ENCODE results near the gene TYW5. TPM values are rescaled to one million over a fixed set of nuclear protein-coding genes. Genes with fewer than 3 reads are reported as not detected.

Gene TYW5
- total and polyA plus RNA-seq, 2 of the 13 experiments (the other 11 are each of a cell fraction or from before 2014, with no cell fraction given): 8.3 to 14.6 TPM

DNA sequence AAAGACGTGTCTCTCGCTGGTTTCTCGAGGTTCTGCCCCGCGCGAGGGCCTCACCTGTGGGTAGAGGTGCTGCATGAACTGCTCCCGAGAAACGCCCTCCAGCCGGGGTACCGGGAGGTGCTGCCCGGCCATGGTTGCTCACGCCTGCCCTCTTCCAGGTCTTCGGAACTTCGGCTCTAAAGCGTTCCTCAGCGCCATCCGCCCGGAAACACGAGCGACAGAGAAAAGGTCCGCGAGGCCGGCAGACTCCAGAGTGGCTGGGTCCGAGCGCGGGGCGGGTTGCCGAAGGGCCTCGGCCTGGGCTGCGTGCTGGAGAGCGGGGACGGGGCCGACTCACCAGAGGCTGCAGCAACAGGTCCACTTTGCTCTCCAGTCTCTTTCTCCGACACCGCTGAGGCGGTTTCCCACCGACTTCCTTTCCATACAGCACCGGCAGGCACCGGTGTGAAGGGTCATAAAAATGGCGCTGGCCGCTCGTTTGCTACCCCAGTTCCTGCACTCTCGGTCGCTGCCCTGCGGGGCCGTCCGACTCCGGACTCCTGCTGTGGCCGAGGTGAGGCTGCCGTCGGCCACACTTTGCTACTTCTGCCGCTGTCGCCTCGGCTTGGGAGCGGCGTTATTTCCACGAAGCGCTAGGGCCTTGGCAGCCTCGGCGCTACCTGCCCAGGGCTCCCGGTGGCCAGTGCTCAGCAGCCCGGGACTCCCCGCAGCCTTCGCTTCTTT, at the start of gene TYW5, which contains the start of gene MAIP1 (continued):
- peak; percentile 83; the same call in 1 of the 2 replicates for TF ChIP-seq KDM4B (CRISPR knock-in tag; IDR thresholded peaks at IDR 0.05)
- TF ChIP-seq NR2F2 (IDR thresholded peaks at IDR 0.05; ENCODE audit: borderline replicate concordance, low read depth): peak; percentile 70; the same call in 1 of the 2 replicates
- peak; percentile 99 for TF ChIP-seq ZNF598 (CRISPR knock-in tag; IDR thresholded peaks at IDR 0.05; ENCODE audit: borderline replicate concordance)
- TF ChIP-seq, protein P1, sequence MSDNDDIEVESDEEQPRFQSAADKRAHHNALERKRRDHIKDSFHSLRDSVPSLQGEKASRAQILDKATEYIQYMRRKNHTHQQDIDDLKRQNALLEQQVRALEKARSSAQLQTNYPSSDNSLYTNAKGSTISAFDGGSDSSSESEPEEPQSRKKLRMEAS (IDR thresholded peaks at IDR 0.05): peak; percentile 81
- TF ChIP-seq SRSF4 (IDR thresholded peaks at IDR 0.05; ENCODE audit: low read depth, low read length, poor library complexity, severe bottlenecking): no peak
- no peak; the same call in 1 of the 2 replicates for TF ChIP-seq JDP2 (CRISPR knock-in tag; IDR thresholded peaks at IDR 0.05; ENCODE audit: borderline replicate concordance)
- 0 out of 4 replicates have a peak, but pooled peaks of 1 of the 2 experiments have one; percentile 11 for TF ChIP-seq EP300 (IDR thresholded peaks at IDR 0.05; ENCODE audit: low read depth in 2 of 2, low read length in 2 of 2)
- TF ChIP-seq EP300 (CRISPR knock-in tag; IDR thresholded peaks at IDR 0.05; ENCODE audit: borderline replicate concordance): peak; percentile 17; the same call in 1 of the 2 replicates
- peak; percentile 81 for TF ChIP-seq ZMYM3 (CRISPR knock-in tag; IDR thresholded peaks at IDR 0.05)
- peak; percentile 97 for TF ChIP-seq ZNF615 (CRISPR knock-in tag; IDR thresholded peaks at IDR 0.05; ENCODE audit: borderline replicate concordance)
- TF ChIP-seq, protein P2, sequence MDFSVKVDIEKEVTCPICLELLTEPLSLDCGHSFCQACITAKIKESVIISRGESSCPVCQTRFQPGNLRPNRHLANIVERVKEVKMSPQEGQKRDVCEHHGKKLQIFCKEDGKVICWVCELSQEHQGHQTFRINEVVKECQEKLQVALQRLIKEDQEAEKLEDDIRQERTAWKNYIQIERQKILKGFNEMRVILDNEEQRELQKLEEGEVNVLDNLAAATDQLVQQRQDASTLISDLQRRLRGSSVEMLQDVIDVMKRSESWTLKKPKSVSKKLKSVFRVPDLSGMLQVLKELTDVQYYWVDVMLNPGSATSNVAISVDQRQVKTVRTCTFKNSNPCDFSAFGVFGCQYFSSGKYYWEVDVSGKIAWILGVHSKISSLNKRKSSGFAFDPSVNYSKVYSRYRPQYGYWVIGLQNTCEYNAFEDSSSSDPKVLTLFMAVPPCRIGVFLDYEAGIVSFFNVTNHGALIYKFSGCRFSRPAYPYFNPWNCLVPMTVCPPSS (IDR thresholded peaks at IDR 0.05): no peak
- no peak for TF ChIP-seq CHD2 (IDR thresholded peaks at IDR 0.05; ENCODE audit: low read depth, low read length)
- no peak for TF ChIP-seq NR1H2 (CRISPR knock-in tag; IDR thresholded peaks at IDR 0.05; ENCODE audit: borderline replicate concordance, low read depth)
- 0 out of 2 replicates have a peak, but pooled peaks have one; percentile 35 for TF ChIP-seq CHCHD3 (CRISPR knock-in tag; IDR thresholded peaks at IDR 0.05)
- peak; percentile 94 for TF ChIP-seq DMAP1 (CRISPR knock-in tag; IDR thresholded peaks at IDR 0.05)
- TF ChIP-seq, protein P3, sequence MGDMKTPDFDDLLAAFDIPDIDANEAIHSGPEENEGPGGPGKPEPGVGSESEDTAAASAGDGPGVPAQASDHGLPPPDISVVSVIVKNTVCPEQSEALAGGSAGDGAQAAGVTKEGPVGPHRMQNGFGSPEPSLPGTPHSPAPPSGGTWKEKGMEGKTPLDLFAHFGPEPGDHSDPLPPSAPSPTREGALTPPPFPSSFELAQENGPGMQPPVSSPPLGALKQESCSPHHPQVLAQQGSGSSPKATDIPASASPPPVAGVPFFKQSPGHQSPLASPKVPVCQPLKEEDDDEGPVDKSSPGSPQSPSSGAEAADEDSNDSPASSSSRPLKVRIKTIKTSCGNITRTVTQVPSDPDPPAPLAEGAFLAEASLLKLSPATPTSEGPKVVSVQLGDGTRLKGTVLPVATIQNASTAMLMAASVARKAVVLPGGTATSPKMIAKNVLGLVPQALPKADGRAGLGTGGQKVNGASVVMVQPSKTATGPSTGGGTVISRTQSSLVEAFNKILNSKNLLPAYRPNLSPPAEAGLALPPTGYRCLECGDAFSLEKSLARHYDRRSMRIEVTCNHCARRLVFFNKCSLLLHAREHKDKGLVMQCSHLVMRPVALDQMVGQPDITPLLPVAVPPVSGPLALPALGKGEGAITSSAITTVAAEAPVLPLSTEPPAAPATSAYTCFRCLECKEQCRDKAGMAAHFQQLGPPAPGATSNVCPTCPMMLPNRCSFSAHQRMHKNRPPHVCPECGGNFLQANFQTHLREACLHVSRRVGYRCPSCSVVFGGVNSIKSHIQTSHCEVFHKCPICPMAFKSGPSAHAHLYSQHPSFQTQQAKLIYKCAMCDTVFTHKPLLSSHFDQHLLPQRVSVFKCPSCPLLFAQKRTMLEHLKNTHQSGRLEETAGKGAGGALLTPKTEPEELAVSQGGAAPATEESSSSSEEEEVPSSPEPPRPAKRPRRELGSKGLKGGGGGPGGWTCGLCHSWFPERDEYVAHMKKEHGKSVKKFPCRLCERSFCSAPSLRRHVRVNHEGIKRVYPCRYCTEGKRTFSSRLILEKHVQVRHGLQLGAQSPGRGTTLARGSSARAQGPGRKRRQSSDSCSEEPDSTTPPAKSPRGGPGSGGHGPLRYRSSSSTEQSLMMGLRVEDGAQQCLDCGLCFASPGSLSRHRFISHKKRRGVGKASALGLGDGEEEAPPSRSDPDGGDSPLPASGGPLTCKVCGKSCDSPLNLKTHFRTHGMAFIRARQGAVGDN (CRISPR knock-in tag; IDR thresholded peaks at IDR 0.05): peak; percentile 98
- TF ChIP-seq ARHGAP35 (CRISPR knock-in tag; IDR thresholded peaks at IDR 0.05; ENCODE audit: borderline replicate concordance): peak; percentile 96
- peak; percentile 84 for TF ChIP-seq ZFP90 (CRISPR knock-in tag; IDR thresholded peaks at IDR 0.05; ENCODE audit: borderline replicate concordance)
- TF ChIP-seq, protein P4, sequence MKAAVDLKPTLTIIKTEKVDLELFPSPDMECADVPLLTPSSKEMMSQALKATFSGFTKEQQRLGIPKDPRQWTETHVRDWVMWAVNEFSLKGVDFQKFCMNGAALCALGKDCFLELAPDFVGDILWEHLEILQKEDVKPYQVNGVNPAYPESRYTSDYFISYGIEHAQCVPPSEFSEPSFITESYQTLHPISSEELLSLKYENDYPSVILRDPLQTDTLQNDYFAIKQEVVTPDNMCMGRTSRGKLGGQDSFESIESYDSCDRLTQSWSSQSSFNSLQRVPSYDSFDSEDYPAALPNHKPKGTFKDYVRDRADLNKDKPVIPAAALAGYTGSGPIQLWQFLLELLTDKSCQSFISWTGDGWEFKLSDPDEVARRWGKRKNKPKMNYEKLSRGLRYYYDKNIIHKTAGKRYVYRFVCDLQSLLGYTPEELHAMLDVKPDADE (CRISPR knock-in tag; IDR thresholded peaks at IDR 0.05): no peak; the same call in 1 of the 2 replicates
- TF ChIP-seq, protein P5, sequence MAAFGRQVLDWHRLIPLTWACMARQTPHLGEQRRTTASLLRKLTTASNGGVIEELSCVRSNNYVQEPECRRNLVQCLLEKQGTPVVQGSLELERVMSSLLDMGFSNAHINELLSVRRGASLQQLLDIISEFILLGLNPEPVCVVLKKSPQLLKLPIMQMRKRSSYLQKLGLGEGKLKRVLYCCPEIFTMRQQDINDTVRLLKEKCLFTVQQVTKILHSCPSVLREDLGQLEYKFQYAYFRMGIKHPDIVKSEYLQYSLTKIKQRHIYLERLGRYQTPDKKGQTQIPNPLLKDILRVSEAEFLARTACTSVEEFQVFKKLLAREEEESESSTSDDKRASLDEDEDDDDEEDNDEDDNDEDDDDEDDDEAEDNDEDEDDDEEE (CRISPR knock-in tag; IDR thresholded peaks at IDR 0.05): peak; percentile 96
- no peak for TF ChIP-seq ONECUT2 (CRISPR knock-in tag; IDR thresholded peaks at IDR 0.05)
- TF ChIP-seq NCOA2 (CRISPR knock-in tag; IDR thresholded peaks at IDR 0.05): peak; percentile 35
